Breast epithelium (tissue), 3 donors: ENCODE data around the gene SIX3.

Experiments
- CTCF ChIP-seq, 3 donors: fragments of 450-650 bp; IDR thresholded peaks; one replicate each; pipeline ENCODE4 v1.5.1; 2016 to 2017; ENCODE audit warnings: antibody characterized with exemption in 3 of 3, mild to moderate bottlenecking in 3 of 3, moderate library complexity in 3 of 3
- POLR2A ChIP-seq: fragments of 450-650 bp; IDR thresholded peaks from one replicate; pipeline ENCODE4 v1.6.1; 2016; ENCODE audit warnings: antibody characterized with exemption, mild to moderate bottlenecking, moderate library complexity

DNA sequence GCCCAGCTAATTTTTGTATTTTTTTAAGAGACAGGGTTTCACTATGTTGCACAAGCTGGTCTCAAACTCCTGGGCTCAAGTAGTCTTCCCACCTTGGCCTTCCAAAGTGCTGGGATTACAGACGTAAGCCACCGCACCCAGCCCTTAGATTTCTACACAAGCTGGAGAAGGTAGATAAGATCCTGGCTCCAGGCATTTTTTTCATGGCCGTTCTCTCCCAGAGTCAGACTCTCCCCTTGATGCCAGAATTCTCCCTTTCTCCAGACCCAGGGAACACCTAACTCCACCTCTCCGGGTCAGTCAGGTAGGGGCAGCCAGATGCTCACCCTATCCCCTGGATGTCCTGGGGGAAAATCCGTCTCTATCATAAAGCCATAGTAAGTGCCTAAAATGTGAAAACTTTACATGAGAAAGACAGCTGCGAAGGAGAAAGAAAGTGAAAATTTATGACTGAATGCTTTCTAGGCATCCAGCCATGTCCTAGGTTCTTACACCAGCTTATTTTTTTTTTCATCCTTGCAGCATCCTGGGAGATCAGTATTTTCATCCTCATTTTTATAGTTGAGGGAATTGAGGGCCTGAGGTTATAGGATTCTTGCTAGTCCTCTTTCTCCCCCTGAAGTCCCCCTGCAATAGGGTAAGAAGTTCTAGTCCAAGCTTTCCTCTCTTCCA, 16.3 kb downstream of the SIX3 start:
- no peak for TF ChIP-seq CTCF (IDR thresholded peaks at IDR 0.05)
- TF ChIP-seq POLR2A, result no peak
